Caco-2 (cell line): Measurements from ENCODE around the gene PTPRB. TPM values are rescaled to one million over a fixed set of nuclear protein-coding genes. Genes with fewer than 3 reads are reported as not detected.

Experiments used
- BruUV-seq: library from RNA; stranded (reverse); fragments of 400-500 nt; replicated peaks from 2 replicates; lab custom pipeline; 2021; lab: Mats Ljungman, UMichigan
- CTCF ChIA-PET: fragments of 300-600 bp; sonication (Branson Sonifier 250); formaldehyde crosslinking; loops from one replicate; lab custom pipeline; 2022; ENCODE audit warnings: antibody characterized with exemption; lab: Charles Lee
- POLR2A ChIA-PET: fragments of 300-600 bp; sonication (Branson Sonifier 250); formaldehyde crosslinking; loops from one replicate; lab custom pipeline; 2022; ENCODE audit warnings: antibody characterized with exemption; lab: Charles Lee
- DNase-seq, 2 experiments: peaks; one replicate each; pipeline versions ENCODE4 v3.0.0 to v3.0.0-alpha.2; 2020 to 2022
- H3K27me3 ChIP-seq: replicated peaks from 2 replicates; pipeline ENCODE4 v1.6.0; 2011; ENCODE audit warnings: low read length; ENCODE audit not compliant: control insufficient read depth, insufficient read depth
- H3K36me3 ChIP-seq: 2 replicates; pipeline ENCODE4 v1.5.1; 2011; ENCODE audit warnings: low read length; ENCODE audit not compliant: control insufficient read depth, insufficient read depth
- H3K4me1 ChIP-seq: fragments of 250-450 bp; sonication (Bioruptor Pico); 2 replicates; pipeline ENCODE4 v1.5.1; 2020; ENCODE audit warnings: mild to moderate bottlenecking
- H3K4me3 ChIP-seq: 2 replicates; pipeline ENCODE4 v1.5.1; 2011; ENCODE audit warnings: low read depth, mild to moderate bottlenecking, control low read depth, low read length
- H3K9me3 ChIP-seq: fragments of 250-450 bp; sonication (Bioruptor Pico); 2 replicates; pipeline ENCODE4 v1.5.1; 2020; ENCODE audit warnings: mild to moderate bottlenecking, moderate library complexity
- H3K27ac Mint-ChIP-seq: one replicate; pipeline ENCODE4 v1.8.0; 2022; ENCODE audit warnings: mixed read lengths; ENCODE audit not compliant: unreplicated experiment
- H3K27me3 Mint-ChIP-seq: one replicate; pipeline ENCODE4 v1.8.0; 2022; ENCODE audit warnings: mixed read lengths; ENCODE audit not compliant: insufficient read depth, unreplicated experiment
- H3K36me3 Mint-ChIP-seq: one replicate; pipeline ENCODE4 v1.8.0; 2022; ENCODE audit warnings: mild to moderate bottlenecking, mixed read lengths; ENCODE audit not compliant: insufficient read depth, unreplicated experiment
- H3K4me1 Mint-ChIP-seq: one replicate; pipeline ENCODE4 v1.8.0; 2022; ENCODE audit warnings: low read depth, mixed read lengths; ENCODE audit not compliant: unreplicated experiment
- H3K4me3 Mint-ChIP-seq: one replicate; pipeline ENCODE4 v1.8.0; 2022; ENCODE audit warnings: mild to moderate bottlenecking, moderate library complexity, mixed read lengths; ENCODE audit not compliant: unreplicated experiment
- H3K9me3 Mint-ChIP-seq: one replicate; pipeline ENCODE4 v1.8.0; 2022; ENCODE audit warnings: mixed read lengths; ENCODE audit not compliant: unreplicated experiment
- intact Hi-C: fragments of 100-400 bp; cut with micrococcal nuclease; formaldehyde crosslinking; loops from one replicate; pipeline ENCODE4 v1.10.0; 2022; ENCODE audit not compliant: unreplicated experiment
- total RNA-seq: library from RNA; stranded (reverse); gene quantifications from 2 replicates; pipeline ENCODE4 v1.2.3, GENCODE V29; 2022
- TF ChIP-seq, protein P1 (sequence below), 2 experiments: fragments of 200-600 bp in 1 of 2; IDR thresholded peaks; 1 replicate in 1 of 2; 2 replicates in 1 of 2; pipeline versions ENCODE4 v1.5.1 to v1.8.0; 2011 to 2022; ENCODE audit warnings: antibody characterized with exemption in 1 of 2, control low read depth in 1 of 2, inconsistent platforms in 1 of 2, low read depth in 1 of 2, low read length in 1 of 2, mild to moderate bottlenecking in 1 of 2, moderate library complexity in 1 of 2; ENCODE audit not compliant: insufficient read depth in 1 of 2, severe bottlenecking in 1 of 2, unreplicated experiment in 1 of 2

PTPRB gene
- total RNA-seq, 1 experiment from 2014 or later, result 0.73 TPM

DNA sequence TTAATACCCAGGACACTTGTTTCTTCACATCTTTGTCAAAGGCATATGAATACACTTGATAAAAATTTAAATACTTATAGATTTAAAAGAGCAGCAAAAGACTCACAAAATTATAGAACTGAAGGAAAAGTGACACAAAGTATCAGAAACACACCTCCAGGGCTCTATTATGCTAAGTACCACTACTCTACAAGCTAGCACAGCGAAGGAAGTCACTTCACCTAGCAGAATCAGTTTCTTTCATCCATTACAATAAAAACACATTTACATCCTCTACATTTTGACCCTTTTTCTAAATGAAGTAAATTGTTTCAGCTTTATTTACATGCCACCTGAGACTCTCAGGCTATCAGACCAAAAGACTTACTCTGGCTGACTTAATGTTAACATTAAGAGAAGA lies 26.6 kb upstream of the PTPRB start:
- H3K4me1 Mint-ChIP-seq, result no peaks in the 10 kb centered on the region
- Histone ChIP-seq H3K4me1 (no peaks in the 10 kb centered on the region), H3K4me3 (no peak overlapping the region), H3K9me3 (no peaks in the 10 kb centered on the region), H3K27me3 (no peaks in the 10 kb centered on the region), H3K36me3 (no peaks in the 10 kb centered on the region)
- no peaks in the 10 kb centered on the region for H3K27me3 Mint-ChIP-seq
- H3K27ac Mint-ChIP-seq, result no peak overlapping the region
- BruUV-seq, result no TSS peak
- TF ChIP-seq, protein P1, sequence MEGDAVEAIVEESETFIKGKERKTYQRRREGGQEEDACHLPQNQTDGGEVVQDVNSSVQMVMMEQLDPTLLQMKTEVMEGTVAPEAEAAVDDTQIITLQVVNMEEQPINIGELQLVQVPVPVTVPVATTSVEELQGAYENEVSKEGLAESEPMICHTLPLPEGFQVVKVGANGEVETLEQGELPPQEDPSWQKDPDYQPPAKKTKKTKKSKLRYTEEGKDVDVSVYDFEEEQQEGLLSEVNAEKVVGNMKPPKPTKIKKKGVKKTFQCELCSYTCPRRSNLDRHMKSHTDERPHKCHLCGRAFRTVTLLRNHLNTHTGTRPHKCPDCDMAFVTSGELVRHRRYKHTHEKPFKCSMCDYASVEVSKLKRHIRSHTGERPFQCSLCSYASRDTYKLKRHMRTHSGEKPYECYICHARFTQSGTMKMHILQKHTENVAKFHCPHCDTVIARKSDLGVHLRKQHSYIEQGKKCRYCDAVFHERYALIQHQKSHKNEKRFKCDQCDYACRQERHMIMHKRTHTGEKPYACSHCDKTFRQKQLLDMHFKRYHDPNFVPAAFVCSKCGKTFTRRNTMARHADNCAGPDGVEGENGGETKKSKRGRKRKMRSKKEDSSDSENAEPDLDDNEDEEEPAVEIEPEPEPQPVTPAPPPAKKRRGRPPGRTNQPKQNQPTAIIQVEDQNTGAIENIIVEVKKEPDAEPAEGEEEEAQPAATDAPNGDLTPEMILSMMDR (IDR thresholded peaks at IDR 0.05; ENCODE audit: insufficient read depth in 1 of 2, low read depth in 1 of 2, low read length in 1 of 2, severe bottlenecking in 1 of 2, unreplicated experiment in 1 of 2), result no peak
- H3K4me3 Mint-ChIP-seq, result no peak overlapping the region
- ChIA-PET POLR2A (no interaction called here), CTCF (no interaction called here)
- H3K36me3 Mint-ChIP-seq, result no peaks in the 10 kb centered on the region
- no peak for DNase-seq
- intact Hi-C loops, result no loop called here
- no peaks in the 10 kb centered on the region for H3K9me3 Mint-ChIP-seq

DNA sequence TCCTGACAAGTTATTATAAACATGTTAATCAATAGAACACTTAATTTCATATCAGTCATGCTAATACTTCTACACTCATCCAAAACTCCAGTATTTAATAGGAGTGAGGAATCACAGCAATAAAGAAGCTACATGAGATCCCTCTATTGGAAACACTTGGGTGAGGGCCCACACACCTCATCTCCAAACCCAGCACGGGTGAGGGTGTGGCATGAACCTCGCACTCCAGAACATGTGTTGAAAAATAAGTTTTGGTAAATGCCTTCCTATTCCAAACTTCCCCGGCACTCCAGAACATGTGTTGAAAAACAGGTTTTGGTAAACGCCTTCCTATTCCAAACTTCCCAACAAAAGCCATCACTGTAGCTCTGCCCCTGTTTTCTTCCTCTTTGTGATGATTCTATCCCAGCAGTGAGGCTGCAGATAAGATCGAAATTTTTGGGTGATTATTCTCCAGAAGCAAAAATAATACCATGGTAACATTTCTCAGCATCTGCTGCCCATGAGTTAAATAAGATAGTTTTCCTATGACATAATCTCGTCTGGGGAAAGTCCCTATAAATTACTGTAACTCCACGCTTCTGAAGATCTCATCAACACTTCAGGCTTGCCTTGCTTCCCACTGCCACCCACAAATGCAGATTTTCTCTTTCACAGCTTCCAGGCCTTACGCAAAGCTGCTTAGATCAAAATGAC lies 24.4 kb upstream of the PTPRB start:
- Histone ChIP-seq H3K4me1 (no peaks in the 10 kb centered on the region), H3K36me3 (no peaks in the 10 kb centered on the region), H3K9me3 (no peaks in the 10 kb centered on the region), H3K27me3 (no peaks in the 10 kb centered on the region), H3K4me3 (no peak overlapping the region)
- no peaks in the 10 kb centered on the region for H3K9me3 Mint-ChIP-seq
- no peaks in the 10 kb centered on the region for H3K36me3 Mint-ChIP-seq
- no peak overlapping the region for H3K27ac Mint-ChIP-seq
- H3K4me1 Mint-ChIP-seq, result no peaks in the 10 kb centered on the region
- no peaks in the 10 kb centered on the region for H3K27me3 Mint-ChIP-seq
- intact Hi-C loops, result no loop called here
- POLR2A ChIA-PET, result no interaction called here
- TF ChIP-seq, protein P1 (IDR thresholded peaks at IDR 0.05; ENCODE audit: insufficient read depth in 1 of 2, low read depth in 1 of 2, low read length in 1 of 2, severe bottlenecking in 1 of 2, unreplicated experiment in 1 of 2), result no peak
- H3K4me3 Mint-ChIP-seq, result no peak overlapping the region
- BruUV-seq, result no TSS peak
- CTCF ChIA-PET, result no interaction called here
- DNase-seq, result no peak

GRCh38 chr12:70660620-70661219 lies 23.5 kb upstream of the PTPRB start:
- Histone ChIP-seq H3K36me3 (no peaks in the 10 kb centered on the region), H3K4me1 (no peaks in the 10 kb centered on the region), H3K4me3 (no peak overlapping the region), H3K9me3 (no peaks in the 10 kb centered on the region), H3K27me3 (no peaks in the 10 kb centered on the region)
- no peaks in the 10 kb centered on the region for H3K36me3 Mint-ChIP-seq
- BruUV-seq, result no TSS peak
- TF ChIP-seq, protein P1 (IDR thresholded peaks at IDR 0.05; ENCODE audit: insufficient read depth in 1 of 2, low read depth in 1 of 2, low read length in 1 of 2, severe bottlenecking in 1 of 2, unreplicated experiment in 1 of 2), result no peak
- no peak overlapping the region for H3K4me3 Mint-ChIP-seq
- intact Hi-C loops, result no loop called here
- no peaks in the 10 kb centered on the region for H3K27me3 Mint-ChIP-seq
- H3K27ac Mint-ChIP-seq, result no peak overlapping the region
- H3K4me1 Mint-ChIP-seq, result no peaks in the 10 kb centered on the region
- DNase-seq, result no peak
- POLR2A ChIA-PET, result no interaction called here
- CTCF ChIA-PET, result no interaction called here
- no peaks in the 10 kb centered on the region for H3K9me3 Mint-ChIP-seq
